GM21515 (cell line): ENCODE data around the gene ZNF319.

Experiments
- ATAC-seq: cut with Tn5 transposase; IDR thresholded peaks from one replicate; pipeline ENCODE4 v1.9.1; 2021; ENCODE audit not compliant: unreplicated experiment

Gene ZNF319

DNA sequence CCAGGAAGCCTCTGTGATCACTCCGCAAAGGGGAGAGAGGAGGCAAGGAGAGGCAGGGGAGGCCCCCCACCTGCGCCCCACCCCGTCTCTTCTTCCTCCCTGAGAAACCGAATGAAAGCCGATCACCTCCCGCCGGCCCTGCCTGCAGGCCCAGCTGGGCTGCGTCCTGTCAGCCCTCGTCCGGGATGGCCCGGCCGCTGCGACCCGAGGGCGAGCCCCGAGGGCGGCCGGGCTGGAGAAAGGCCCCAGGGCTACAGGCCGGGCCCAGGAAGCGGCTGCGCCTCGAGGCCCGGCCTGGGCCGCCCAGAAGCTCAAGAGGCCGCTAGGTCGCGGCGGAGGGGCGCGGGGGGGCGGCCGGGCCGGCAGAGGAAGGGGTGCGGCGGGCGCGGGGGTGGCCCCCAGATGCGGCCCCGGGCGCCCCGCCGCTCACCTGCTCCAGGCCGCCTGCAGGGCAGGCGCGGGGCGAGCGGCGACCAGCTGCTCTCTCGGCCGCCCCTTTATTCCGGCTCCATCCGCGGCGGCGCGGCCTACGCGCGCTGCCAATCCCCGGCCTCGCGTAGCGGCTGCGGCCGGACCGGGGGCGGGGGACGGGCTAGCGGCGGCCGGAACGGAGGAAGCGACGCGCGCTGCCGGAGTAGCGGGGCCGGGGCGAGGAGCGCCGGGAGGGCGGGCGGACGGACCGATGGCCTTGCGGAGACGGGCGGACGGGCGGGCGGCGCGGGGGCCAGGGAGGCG, at the start of gene ZNF319:
Gene ZNF319 (minus strand): TSS at position 702 of the 735 bp plus-strand sequence. CDS start 2,407 bp downstream, outside the sequence.
- ATAC-seq: peak; percentile 20

DNA sequence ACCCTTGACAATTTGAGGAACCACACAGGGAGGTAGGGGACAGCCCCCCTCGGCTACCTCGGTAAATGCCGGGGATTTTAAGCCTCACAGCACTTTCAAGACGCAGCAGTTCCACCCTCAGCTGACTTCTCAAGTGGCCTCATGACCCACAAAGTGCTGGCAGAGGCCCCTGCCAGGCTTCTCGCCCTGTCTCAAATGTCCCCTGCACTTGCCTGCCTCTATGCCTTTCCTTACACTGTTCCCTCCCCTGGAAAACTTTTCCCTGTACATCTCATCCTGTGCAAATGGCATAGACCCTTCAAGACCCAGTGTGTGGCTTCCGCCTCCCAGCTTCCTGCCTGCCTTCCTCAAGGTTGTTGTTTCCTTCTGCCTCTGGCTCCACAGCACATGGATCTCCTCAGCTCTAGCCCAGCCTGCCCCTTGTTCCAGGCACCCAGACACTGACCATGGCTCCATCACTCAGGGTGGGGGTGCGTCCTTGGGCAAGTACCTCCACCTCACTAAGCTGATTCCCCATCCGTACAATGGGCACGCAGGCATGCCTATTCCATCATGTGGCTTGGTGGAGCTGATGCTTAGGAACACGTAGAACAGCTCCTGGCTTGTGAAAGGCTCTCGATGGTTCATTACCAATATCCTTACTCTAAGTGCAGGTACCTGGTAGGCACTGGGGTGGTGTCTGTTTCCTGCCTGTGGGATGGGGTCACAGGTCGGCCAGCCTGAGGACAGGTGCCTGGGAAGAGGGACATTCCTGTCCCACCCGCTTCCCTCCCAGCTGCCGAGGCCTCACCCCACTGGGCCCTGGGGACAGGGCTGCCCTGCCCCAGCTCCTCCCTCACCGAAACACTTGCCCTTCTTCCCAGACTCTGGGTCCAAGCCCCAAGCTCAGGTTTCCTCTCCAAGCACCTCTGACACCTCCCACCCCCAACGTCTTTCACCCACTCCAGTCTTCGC, 49.0 kb upstream of the ZNF319 start:
- ATAC-seq: no peak

DNA sequence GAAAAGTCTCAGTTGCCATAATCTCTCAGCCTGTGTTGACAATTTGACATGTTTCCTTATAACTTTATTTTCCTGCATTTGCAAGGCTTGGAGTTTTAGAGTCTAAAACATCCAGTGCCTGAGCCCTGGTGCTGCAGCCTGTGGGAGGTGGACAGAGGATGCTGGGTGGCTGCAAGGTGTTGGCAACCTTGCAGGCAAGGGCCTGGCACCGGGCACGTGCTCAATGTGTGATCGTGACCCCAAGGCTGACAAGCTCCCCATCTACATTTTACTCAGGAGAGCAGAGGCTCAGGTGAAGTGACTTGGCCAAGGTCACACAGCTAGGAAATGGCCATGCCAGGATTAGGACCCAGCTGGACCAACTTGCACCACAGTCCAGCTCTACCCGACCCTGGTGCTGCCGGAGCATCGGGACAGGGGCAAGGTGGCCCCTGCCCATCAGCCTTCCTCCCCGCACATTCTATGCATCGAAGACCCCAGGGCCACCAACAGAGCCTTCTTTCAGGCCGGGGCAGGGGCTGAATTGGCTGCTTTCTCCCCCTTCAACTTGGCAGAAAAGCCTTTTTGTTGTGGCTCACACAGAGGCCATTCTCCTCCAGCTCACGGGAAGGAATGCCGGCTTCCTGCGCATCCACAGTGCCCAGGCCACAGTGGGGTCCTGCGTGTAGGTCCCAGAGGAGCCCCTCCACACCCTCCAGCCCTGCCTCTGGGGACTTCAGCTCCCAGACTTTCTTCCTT, 48.2 kb upstream of the ZNF319 start:
- ATAC-seq: no peak

DNA sequence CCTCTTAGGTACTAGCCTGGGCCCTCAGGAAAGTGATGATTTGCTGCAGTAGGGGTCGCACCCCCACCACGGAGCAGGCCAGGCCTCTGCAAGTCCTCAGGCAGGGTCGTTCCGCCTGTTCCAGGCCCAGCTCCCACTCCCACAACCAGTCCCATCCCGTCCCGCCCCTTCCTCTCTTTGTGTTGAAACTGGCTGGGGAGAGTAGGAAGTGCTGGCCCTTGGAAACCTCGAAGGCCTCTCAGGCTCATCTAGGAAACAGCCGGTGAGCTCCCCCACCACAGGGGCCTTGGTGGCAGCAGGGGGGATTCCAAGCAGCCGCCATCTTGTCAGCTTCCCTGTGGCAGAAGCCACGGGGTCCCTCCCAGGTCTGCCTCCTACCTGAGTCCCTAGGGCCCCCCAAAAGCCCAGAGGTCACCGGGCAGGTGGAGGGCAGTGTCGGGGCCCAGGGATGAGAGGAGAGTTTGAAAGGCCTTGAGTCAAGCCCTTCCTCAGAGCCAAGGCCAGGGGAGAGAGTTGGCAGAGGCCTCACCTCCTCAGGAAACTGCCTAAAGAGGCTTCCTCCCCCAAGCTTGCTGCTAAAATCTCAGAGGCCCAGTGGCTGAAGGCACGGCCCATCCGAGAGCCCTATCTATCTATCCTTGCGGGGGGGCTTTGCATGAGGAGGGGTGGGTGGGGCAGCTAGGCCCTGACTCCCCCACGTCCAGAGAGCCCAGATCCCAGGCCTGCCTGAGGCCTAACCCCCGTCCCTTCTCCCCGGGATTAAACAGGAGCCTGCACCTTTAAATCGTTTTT, 47.3 kb upstream of the ZNF319 start:
- ATAC-seq: no peak

DNA sequence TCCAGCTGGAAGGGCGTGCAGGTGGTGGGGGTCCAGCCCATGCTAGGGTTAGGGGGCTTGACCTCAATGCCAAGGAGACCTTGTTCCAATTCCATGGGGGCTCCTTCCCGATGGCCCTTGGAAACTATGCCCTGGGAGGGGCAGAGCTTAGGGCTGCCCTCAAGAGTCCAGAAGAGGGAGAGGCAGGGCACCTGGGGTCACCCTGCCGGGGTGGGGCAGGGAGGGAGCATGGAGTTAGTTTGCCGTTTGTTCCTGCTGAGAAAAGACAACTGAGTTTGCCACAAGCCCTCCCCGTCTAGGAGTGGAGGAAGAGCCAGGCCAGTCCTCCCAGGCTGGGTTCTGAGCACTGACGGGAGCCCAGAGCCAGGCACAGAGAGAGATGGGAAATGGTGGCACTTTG, 46.5 kb upstream of the ZNF319 start:
- no peak for ATAC-seq

DNA sequence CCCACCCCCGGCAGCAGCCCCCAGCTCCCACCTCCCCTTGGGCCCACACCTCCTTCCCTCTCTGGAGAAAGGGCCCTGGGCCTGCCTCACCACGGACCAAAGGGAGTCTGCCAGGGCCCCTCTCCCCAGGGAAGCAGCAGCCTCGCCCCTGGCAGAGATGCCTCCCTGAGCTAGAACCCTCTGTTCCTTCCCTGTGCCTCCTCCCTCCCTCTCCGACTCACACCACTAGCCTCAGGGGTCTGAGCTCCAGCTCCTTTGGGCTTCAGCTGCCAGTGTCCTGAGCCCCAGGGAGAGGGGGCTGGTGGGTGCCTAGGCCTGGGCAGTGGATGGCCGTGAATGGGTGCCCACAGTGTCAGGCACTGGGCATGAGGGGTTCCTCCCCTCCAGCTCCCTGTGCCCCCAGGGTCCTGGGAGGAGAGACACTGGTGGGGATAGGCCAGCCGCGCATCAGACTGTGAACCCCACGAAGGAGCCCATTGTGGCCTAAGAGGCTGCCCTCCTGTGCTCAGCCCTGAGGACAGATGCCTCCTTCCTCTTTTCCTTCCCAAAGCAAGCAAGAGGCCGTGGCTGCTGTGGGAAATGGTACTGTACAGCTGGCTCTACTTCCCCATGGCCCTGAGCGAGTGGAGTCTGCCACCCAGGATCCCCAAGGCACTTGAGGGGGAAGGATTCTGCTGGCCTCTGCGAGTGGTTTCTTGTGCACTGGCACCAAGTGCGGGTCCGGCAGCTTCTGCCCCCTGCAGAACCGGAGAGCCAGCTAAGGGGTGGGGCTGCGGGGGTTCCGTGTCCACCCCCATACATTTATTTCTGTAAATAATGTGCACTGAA, 45.8 kb upstream of the ZNF319 start:
- ATAC-seq: no peak

DNA sequence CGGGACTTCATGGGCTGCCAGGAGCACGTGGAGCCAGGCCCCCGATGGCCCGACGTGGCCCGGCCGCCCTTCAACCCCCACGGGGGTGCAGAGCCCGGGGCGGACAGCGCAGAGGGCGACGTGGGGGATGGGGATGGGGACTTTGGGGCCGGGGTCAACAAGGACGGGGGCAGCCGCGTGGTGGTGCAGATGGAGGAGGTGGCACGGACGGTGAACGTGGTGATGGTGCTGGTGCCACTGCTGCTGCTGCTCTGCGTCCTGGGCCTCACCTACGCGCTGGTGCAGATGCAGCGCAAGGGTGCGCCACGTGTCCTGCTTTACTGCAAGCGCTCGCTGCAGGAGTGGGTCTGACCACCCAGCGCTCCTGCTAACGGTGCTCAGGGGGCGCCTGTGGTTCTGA, 44.6 kb upstream of the ZNF319 start:
- no peak for ATAC-seq

DNA sequence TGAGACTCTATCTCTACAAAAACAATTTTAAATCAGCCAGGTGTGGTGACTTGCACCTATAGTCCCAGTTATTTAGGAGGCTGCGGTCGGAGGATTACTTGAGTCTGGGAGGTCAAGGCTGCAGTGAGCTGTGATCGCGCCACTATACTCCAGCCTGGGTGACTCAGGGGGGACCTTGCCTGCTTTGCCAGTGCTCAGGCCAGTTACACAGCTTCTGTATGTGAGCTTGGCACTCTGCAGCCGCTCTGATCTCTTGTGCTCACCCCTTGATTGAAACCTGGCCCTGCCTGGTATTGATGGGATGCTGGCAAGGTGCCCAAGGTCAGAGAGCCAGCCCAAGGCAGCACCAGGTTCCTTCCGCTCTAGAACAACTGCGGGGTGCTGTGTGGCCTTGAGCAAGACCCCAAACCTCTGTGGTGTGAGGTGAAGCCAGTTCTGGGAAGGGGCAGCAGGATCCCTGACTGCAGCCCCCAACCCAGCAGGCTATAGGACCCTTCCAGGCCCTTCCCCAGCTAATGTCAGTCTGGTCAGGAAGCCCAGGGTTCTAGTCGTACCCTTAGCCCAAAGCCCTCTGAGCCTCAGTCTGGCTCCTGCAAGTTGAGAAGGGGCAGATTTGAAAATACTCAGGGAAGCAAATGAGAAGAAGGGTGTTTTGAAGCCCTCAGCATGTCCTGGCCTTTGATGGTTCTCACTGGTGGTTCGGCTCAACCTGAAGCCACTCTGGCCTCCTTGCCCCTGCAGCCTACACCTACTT, 44.0 kb upstream of the ZNF319 start:
- ATAC-seq: no peak

DNA sequence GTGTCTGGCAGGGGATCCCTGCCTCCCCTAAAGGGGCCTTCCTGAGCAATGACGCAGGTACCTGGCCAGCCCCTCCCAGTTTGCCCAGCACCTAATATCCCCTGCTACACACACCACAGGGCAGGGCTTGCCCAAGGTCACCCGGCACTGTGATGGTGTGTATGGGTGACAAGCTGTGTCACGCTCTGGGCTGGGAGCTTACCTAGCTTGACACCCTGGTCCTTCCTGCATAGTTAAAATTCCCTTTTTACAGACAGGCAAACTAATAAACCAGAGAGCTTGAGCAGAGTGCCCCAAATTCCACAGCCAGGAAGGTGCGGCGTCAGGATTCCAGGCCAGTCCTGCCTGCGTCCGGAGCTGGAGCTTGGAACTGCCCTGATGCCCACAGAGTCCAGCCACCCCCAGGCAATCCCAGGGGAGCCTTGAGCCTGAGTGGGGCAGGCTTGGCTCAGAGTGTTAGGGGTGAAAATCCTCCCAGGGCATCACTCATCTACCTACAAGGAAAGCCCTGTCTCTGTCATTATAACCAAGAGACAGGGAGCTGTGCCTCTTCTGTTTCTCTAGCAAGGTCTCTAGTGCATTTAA, 43.2 kb upstream of the ZNF319 start:
- ATAC-seq: no peak

DNA sequence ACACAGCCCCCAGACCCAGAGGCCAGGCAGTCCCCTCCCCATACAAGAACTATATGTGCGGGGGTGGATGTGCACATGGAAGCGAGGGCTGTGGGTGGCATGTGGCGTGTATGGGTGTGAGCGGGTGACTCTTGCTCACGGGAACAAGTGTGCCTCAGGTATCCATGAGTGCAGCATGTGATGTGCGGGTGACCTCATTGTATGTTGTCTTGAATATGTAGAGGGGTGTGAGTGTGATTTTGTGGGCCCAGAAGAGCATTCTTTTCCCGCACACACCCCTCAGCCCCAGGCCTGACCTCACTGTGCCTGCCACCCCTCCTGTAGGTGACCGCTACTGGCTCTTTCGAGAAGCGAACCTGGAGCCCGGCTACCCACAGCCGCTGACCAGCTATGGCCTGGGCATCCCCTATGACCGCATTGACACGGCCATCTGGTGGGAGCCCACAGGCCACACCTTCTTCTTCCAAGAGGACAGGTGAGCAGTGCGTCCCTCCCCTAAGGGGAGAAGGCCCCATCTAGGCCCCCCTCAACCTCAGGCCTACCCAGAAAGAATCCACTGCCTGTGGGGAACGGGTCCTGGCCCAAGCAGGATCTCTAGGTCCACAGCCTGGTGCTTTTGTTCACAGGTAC, 42.5 kb upstream of the ZNF319 start:
- no peak for ATAC-seq

DNA sequence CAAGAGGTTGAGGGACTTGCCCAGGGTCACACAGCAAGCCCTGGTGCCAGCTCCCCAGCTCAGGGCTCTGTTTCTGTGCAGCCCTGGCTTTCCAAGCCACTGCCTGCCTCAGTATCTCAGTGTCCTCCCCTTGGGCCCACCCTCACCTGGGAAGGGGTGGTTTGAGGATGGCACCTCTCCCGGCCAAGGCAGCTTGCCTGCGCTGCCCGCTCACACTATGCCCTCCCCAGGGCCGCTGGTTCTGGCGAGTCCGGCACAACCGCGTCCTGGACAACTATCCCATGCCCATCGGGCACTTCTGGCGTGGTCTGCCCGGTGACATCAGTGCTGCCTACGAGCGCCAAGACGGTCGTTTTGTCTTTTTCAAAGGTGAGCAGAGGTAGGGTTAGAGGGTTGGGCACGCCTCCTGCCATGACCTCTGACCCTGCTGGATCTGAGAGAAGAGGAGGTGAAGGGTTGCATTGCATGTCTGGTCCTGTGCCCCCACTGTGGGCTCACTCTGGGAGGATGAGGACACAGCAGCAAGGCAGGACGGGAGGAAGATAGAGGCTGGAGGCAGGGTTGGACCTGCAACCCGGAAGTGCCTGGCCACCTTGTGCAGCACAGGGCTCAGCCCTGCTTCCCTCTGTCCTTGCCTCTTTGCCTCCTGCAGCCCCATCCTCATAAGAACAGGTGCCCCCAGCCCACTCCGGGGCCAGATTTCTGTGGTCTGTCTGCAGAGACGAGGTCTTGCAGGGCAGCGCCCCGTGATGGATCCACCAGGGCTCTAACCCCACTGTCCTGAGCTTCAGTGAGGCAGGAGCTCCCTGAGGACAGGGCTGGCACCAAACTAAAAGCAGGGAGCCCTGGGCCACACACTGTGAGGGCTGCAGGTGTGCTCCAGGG, 41.8 kb upstream of the ZNF319 start:
- no peak for ATAC-seq

DNA sequence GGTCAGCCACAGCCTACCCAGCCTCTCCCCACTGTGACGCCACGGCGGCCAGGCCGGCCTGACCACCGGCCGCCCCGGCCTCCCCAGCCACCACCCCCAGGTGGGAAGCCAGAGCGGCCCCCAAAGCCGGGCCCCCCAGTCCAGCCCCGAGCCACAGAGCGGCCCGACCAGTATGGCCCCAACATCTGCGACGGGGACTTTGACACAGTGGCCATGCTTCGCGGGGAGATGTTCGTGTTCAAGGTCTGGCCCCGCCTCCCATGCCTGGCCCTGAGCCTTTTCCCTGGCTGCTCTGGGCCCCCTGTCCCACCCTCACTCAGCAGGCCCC, 41.1 kb upstream of the ZNF319 start:
- no peak for ATAC-seq

DNA sequence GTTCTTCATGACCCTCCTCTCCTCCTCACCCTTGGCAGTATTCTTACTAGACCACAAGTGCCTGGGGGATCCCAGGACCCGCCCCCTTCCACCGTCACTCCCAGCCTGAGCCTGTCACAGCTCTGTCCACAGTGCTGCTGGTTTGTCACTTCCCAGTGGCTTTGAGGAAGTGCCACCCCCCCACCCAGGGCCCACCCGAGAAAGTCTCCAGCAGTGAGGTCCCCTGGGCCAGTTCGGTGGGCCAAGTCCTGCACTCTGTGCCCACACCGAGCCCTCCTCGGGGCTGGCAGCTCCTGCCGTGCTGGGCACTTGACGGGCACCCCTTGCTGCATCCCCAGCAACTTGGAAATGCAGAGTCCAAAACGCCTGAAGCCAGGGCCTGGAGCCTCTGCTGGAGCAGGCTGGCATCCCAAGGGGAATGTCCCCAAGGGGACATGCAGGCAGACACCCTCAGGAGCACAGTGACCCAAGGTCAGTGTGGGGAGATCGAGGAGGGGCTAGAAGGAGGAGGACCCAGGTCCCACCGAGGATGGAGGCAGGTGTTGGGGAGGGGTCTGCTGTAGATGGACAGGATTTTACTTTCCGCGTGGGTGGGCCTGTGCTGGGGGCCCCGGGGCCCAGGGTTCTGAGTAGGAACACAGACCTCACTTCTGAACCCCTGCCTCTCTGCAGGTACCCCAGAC, 40.6 kb upstream of the ZNF319 start:
- no peak for ATAC-seq

DNA sequence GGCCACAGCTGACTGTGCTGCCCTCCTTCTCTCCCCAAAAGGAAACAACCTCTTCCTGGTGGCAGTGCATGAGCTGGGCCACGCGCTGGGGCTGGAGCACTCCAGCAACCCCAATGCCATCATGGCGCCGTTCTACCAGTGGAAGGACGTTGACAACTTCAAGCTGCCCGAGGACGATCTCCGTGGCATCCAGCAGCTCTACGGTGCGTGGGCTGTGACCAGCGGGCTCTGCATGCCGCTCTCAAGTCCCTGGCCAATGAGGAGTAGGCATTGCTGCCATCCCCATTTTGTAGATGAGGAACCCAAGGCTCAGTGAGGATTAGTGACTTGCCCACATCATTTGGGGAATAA, 40.0 kb upstream of the ZNF319 start:
- no peak for ATAC-seq

DNA sequence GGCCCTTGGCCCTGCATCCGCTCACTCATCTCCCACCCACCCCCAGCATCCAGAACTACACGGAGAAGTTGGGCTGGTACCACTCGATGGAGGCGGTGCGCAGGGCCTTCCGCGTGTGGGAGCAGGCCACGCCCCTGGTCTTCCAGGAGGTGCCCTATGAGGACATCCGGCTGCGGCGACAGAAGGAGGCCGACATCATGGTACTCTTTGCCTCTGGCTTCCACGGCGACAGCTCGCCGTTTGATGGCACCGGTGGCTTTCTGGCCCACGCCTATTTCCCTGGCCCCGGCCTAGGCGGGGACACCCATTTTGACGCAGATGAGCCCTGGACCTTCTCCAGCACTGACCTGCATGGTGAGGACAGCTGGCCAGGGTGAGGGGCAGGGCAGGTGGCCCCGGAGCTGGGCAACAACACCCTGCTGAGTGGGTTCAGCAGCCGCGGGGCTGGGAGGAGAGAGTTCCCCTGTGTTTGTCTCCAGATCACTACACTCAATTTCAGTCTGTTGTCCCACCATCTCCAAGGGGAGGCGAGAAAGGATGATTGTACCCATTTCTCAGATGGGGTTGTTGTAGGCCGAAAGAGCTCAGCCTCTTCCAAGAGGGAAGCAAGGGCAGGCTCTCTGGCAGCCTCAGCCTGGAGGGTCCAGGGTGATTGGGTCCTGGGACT, 39.5 kb upstream of the ZNF319 start:
- ATAC-seq: no peak

DNA sequence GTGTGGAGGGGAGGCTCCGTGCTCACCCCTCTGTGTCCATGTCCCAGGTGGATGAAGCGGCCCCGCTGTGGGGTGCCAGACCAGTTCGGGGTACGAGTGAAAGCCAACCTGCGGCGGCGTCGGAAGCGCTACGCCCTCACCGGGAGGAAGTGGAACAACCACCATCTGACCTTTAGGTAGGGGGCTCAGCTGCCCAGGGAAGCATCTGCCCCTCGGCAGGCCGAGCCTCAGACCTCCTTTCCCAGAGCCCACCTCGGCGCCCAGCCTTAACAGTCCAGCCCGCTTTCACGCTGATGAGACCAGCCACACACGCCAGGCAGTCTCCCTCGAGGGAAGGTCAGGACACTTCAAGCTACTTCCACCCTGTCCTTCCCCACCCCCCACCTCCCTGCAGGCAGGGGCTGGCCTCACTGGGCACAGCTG, 37.8 kb upstream of the ZNF319 start:
- ATAC-seq: no peak
